Ascending aorta (tissue), 2 donors: ENCODE results near the gene PLK2. TPM values are rescaled to one million over a fixed set of nuclear protein-coding genes. Genes with fewer than 3 reads are reported as not detected.

Source experiments
- DNase-seq, 2 donors: peaks; one replicate each; pipeline ENCODE4 v3.0.0-alpha.2; 2019; ENCODE audit warnings: low spot score in 2 of 2
- H3K27ac ChIP-seq, 2 donors: fragments of 200-600 bp; sonication (generic); one replicate each; pipeline ENCODE4 v1.5.1; 2016 to 2017; ENCODE audit warnings: mild to moderate bottlenecking in 1 of 2
- H3K27me3 ChIP-seq: fragments of 200-600 bp; sonication (generic); one replicate; pipeline ENCODE4 v1.5.1; 2017
- H3K36me3 ChIP-seq, 2 donors: fragments of 200-600 bp; sonication (generic); one replicate each; pipeline ENCODE4 v1.5.1; 2016
- H3K4me1 ChIP-seq, 2 donors: fragments of 200-600 bp; sonication (generic); one replicate each; pipeline ENCODE4 v1.5.1; 2016 to 2017; ENCODE audit warnings: mild to moderate bottlenecking in 1 of 2
- H3K4me3 ChIP-seq, 2 donors: fragments of 200-600 bp; sonication (generic); one replicate each; pipeline ENCODE4 v1.5.1; 2016 to 2017; ENCODE audit warnings: mild to moderate bottlenecking in 1 of 2
- H3K9me3 ChIP-seq, 2 donors: fragments of 200-600 bp; sonication (generic); one replicate each; pipeline ENCODE4 v1.5.1; 2016
- CTCF ChIP-seq, 3 experiments: fragments of 200-600 bp in 2 of 3; fragments of 450-650 bp in 1 of 3; sonication (generic) in 2 of 3; IDR thresholded peaks; one replicate each; pipeline ENCODE4 v1.5.1; 2016 to 2019; ENCODE audit warnings: antibody characterized with exemption in 3 of 3, mild to moderate bottlenecking in 1 of 3, moderate library complexity in 1 of 3
- intact Hi-C: fragments of 100-400 bp; cut with DNase I; formaldehyde crosslinking; loops from one replicate; pipeline ENCODE4 v1.15.1; 2023
- total RNA-seq: library from RNA; depleted of rRNA; stranded (reverse); fragments of >200 nt; gene quantifications from one replicate; pipeline ENCODE4 v1.1.0, GENCODE V29; 2016

PLK2 gene
- total RNA-seq, 1 donor from 2014 or later, result 69.1 TPM

GRCh38 chr5:58497921-58498320 lies 38.0 kb upstream of the PLK2 start:
- intact Hi-C loops, result no loop called here
- H3K4me1 ChIP-seq, result no peaks in the 10 kb centered on the region

GRCh38 chr5:58497386-58497785 lies 37.5 kb upstream of the PLK2 start:
- Histone ChIP-seq H3K36me3 (no peaks in the 10 kb centered on the region), H3K9me3 (no peaks in the 10 kb centered on the region), H3K4me3 (no peak overlapping the region), H3K27ac (no peak overlapping the region), H3K27me3 (no peaks in the 10 kb centered on the region), H3K4me1 (no peaks in the 10 kb centered on the region)
- intact Hi-C loops, result no loop called here
- DNase-seq, result no peak
- TF ChIP-seq CTCF (IDR thresholded peaks at IDR 0.05), result no peak

More at GRCh38 chr5:58497921-58498320, 38.0 kb upstream of the PLK2 start:
- no peak for TF ChIP-seq CTCF (IDR thresholded peaks at IDR 0.05)
- Histone ChIP-seq H3K27ac (no peak overlapping the region), H3K27me3 (no peaks in the 10 kb centered on the region), H3K9me3 (no peaks in the 10 kb centered on the region), H3K36me3 (no peaks in the 10 kb centered on the region), H3K4me3 (no peak overlapping the region)
- DNase-seq, result no peak

GRCh38 chr5:58496488-58496887 lies 36.6 kb upstream of the PLK2 start:
- Histone ChIP-seq H3K27me3 (no peaks in the 10 kb centered on the region), H3K4me3 (no peak overlapping the region), H3K4me1 (no peaks in the 10 kb centered on the region), H3K9me3 (no peaks in the 10 kb centered on the region), H3K27ac (no peak overlapping the region), H3K36me3 (no peaks in the 10 kb centered on the region)
- intact Hi-C loops, result no loop called here
- TF ChIP-seq CTCF (IDR thresholded peaks at IDR 0.05), result no peak
- no peak for DNase-seq

GRCh38 chr5:58493141-58493540 lies 33.3 kb upstream of the PLK2 start:
- Histone ChIP-seq H3K4me1 (no peaks in the 10 kb centered on the region), H3K9me3 (no peaks in the 10 kb centered on the region), H3K36me3 (no peaks in the 10 kb centered on the region), H3K27me3 (no peaks in the 10 kb centered on the region), H3K27ac (no peak overlapping the region), H3K4me3 (no peak overlapping the region)
- DNase-seq, result no peak
- intact Hi-C loops, result no loop called here
- no peak for TF ChIP-seq CTCF (IDR thresholded peaks at IDR 0.05)

GRCh38 chr5:58491216-58491892 lies 31.5 kb upstream of the PLK2 start, which contains the start of gene GAPT:
GAPT (plus strand) TSS chr5:58491435; CDS start chr5:58494537, 3,102 bp downstream.
- Histone ChIP-seq H3K27me3 (no peaks in the 10 kb centered on the region), H3K4me3 (no peak within 1 kb of the TSS), H3K9me3 (no peaks in the 10 kb centered on the region), H3K4me1 (no peaks in the 10 kb centered on the region), H3K36me3 (no peaks in the 10 kb centered on the region), H3K27ac (no peak within 1 kb of the TSS)
- no peak for TF ChIP-seq CTCF (IDR thresholded peaks at IDR 0.05)
- DNase-seq, result no peak
- intact Hi-C loops, result no loop called here
